Hepatocyte (in vitro differentiated cells): Measurements from ENCODE around the gene TBX6. TPM values are rescaled to one million over a fixed set of nuclear protein-coding genes. Genes with fewer than 3 reads are reported as not detected.

ENCODE experiments used
- DNase-seq: peaks from one replicate; pipeline ENCODE4 v3.0.0-alpha.2; 2016; ENCODE audit warnings: low spot score
- H2AFZ ChIP-seq: fragments of 200-600 bp; sonication (generic); 2 replicates; pipeline ENCODE4 v1.6.0; 2016; ENCODE audit warnings: antibody characterized with exemption, mild to moderate bottlenecking
- H3K27ac ChIP-seq: fragments of 200-600 bp; sonication (generic); 2 replicates; pipeline ENCODE4 v1.5.1; 2016; ENCODE audit warnings: mild to moderate bottlenecking
- H3K27me3 ChIP-seq: fragments of 200-600 bp; sonication (generic); 2 replicates; pipeline ENCODE4 v1.6.1; 2016
- H3K36me3 ChIP-seq: fragments of 200-600 bp; sonication (generic); replicated peaks from 2 replicates; pipeline ENCODE4 v1.5.1; 2016; ENCODE audit warnings: low read depth; ENCODE audit not compliant: insufficient read depth
- H3K4me1 ChIP-seq: fragments of 200-600 bp; sonication (generic); 2 replicates; pipeline ENCODE4 v1.5.1; 2016; ENCODE audit warnings: mild to moderate bottlenecking, moderate library complexity; ENCODE audit not compliant: insufficient read depth
- H3K4me2 ChIP-seq: fragments of 200-600 bp; sonication (generic); 2 replicates; pipeline ENCODE4 v1.6.0; 2016
- H3K4me3 ChIP-seq: fragments of 200-600 bp; sonication (generic); 2 replicates; pipeline ENCODE4 v1.5.1; 2016; ENCODE audit warnings: mild to moderate bottlenecking
- H3K79me2 ChIP-seq: fragments of 200-600 bp; sonication (generic); 2 replicates; pipeline ENCODE4 v1.6.0; 2017; ENCODE audit warnings: mild to moderate bottlenecking
- H3K9me2 ChIP-seq: fragments of 200-600 bp; sonication (generic); replicated peaks from 2 replicates; pipeline ENCODE4 v1.6.0; 2017; ENCODE audit warnings: mild to moderate bottlenecking; ENCODE audit not compliant: insufficient read depth
- H3K9me3 ChIP-seq: fragments of 200-600 bp; sonication (generic); 2 replicates; pipeline ENCODE4 v1.5.1; 2016; ENCODE audit warnings: low read depth, mild to moderate bottlenecking
- H4K20me1 ChIP-seq: fragments of 200-600 bp; sonication (generic); 2 replicates; pipeline ENCODE4 v1.6.0; 2016; ENCODE audit warnings: mild to moderate bottlenecking; ENCODE audit not compliant: insufficient read depth, poor library complexity, severe bottlenecking
- EZH2 ChIP-seq: fragments of 200-600 bp; sonication (generic); IDR thresholded peaks from 2 replicates; pipeline ENCODE4 v1.6.1; 2016; ENCODE audit warnings: antibody characterized with exemption, mild to moderate bottlenecking, borderline replicate concordance
- EZH2phosphoT487 ChIP-seq: fragments of 200-600 bp; sonication (generic); IDR thresholded peaks from one replicate; pipeline ENCODE4 v1.6.1; 2018; ENCODE audit warnings: antibody characterized with exemption, mild to moderate bottlenecking, low read depth, moderate library complexity; ENCODE audit not compliant: unreplicated experiment, severe bottlenecking
- WGBS: methylation state at CpG from one replicate; pipeline ENCODE4 v1.1.6; 2016; ENCODE audit warnings: low lambda C conversion rate; ENCODE audit errors: missing lambda C conversion rate; 5-methylcytosine and 5-hydroxymethylcytosine counted together
- polyA plus RNA-seq: library from polyadenylated mRNA; unstranded; fragments of >200 nt; fragmentation: Nextera tagmentation; extraction: Ambion mirVana; gene quantifications from 2 replicates; pipeline ENCODE4 v1.2.1, GENCODE V29; 2016
- total RNA-seq: library from RNA; depleted of rRNA; stranded (reverse); fragments of >200 nt; gene quantifications from 2 replicates; pipeline ENCODE4 v1.2.3, GENCODE V29; 2014
- TF ChIP-seq, protein P1 (sequence below): fragments of 200-600 bp; sonication (generic); IDR thresholded peaks from 2 replicates; pipeline ENCODE4 v1.5.1; 2016; ENCODE audit warnings: antibody characterized with exemption, mild to moderate bottlenecking; ENCODE audit not compliant: poor library complexity

Gene TBX6
- total and polyA plus RNA-seq, 2 experiments from 2014 or later, result 0.10 to 0.60 TPM

DNA sequence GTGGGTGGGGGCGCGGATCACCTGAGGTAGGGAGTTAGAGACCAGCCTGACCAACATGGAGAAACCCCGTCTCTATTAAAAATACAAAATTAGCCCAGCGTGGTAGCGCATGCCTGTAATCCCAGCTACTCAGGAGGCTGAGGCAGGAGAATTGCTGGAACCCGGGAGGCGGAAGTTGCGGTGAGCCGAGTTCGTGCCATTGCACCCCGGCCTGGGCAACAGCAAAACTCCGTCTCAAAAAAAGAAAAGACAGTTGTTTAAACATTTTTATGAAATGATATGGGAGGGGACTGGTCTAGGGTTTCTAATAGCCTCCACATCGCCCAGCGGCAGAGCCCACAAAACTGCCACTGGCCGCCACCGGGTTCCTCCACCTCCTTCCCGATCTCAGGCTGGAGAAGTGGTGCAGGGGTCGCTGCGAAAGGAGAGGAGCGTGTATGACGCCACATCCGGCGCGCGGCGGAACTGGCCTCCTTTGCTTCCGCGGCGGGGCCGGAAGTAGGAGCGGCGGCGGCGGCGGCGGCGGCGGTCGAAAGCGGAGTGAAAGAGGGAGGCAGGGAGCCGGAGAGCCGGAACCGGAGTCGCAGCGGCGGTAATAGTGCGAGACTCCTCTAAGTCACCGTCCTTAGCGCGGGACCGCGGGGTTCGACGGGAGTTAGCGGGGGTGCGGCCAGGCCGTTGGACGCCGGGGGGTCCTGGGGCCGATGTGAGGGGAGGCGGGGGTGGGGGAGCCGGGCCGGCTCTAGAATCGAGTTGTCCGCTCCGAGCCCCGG, 16.0 kb downstream of the TBX6 start, which contains the start of gene PPP4C:
Gene PPP4C, plus strand, starts transcription at position 492 of the 773 bp plus-strand sequence. CDS start 384 bp downstream, outside the sequence.
- Histone ChIP-seq H3K27ac (peak within 1 kb of the TSS; percentile 99), H3K36me3 (no peaks in the 10 kb centered on the region), H3K4me1 (peaks cover 21% of the 10 kb centered on the region), H3K27me3 (no peaks in the 10 kb centered on the region), H3K9me3 (no peaks in the 10 kb centered on the region), H3K4me2 (peak within 1 kb of the TSS; percentile 92), H2AFZ (peak within 1 kb of the TSS; percentile 77), H3K79me2 (peaks cover 45% of the 10 kb centered on the region), H3K9me2 (no peaks in the 10 kb centered on the region), H4K20me1 (peaks cover 21% of the 10 kb centered on the region), H3K4me3 (peak within 1 kb of the TSS; percentile 82)
- 7% methylated on average over 29 of the region's 67 CpGs for WGBS
- peak; percentile 95 for DNase-seq
- TF ChIP-seq, protein P1, sequence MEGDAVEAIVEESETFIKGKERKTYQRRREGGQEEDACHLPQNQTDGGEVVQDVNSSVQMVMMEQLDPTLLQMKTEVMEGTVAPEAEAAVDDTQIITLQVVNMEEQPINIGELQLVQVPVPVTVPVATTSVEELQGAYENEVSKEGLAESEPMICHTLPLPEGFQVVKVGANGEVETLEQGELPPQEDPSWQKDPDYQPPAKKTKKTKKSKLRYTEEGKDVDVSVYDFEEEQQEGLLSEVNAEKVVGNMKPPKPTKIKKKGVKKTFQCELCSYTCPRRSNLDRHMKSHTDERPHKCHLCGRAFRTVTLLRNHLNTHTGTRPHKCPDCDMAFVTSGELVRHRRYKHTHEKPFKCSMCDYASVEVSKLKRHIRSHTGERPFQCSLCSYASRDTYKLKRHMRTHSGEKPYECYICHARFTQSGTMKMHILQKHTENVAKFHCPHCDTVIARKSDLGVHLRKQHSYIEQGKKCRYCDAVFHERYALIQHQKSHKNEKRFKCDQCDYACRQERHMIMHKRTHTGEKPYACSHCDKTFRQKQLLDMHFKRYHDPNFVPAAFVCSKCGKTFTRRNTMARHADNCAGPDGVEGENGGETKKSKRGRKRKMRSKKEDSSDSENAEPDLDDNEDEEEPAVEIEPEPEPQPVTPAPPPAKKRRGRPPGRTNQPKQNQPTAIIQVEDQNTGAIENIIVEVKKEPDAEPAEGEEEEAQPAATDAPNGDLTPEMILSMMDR, result peak; percentile 11
- TF ChIP-seq EZH2, result no peak

DNA sequence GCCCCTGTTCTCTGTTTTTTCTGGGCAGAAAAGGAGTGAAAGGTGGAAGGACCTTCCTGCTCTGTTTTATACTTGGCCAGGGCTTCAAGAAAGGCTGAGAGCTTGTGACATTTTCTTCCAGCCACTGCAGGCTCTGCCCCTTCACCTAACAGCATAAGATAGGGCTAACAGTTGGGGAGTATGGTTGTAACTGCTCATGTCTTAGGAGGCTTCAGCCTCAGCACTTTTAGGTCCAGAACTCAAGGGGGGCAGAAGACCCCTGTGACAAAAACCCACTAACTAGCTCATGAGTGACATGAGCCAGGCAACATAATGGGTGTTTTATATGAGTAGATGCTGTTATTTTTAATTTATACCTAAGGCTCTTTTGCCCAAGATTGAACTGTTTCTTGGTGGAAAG, 21.2 kb downstream of the TBX6 start:
- Histone ChIP-seq H4K20me1 (peaks cover 15% of the 10 kb centered on the region), H2AFZ (no peak overlapping the region), H3K27ac (no peak overlapping the region), H3K79me2 (peaks cover 41% of the 10 kb centered on the region), H3K36me3 (no peaks in the 10 kb centered on the region), H3K9me3 (no peaks in the 10 kb centered on the region), H3K27me3 (no peaks in the 10 kb centered on the region), H3K4me3 (no peak overlapping the region), H3K4me1 (peaks cover 16% of the 10 kb centered on the region), H3K9me2 (no peaks in the 10 kb centered on the region), H3K4me2 (no peak overlapping the region)
- no peak for DNase-seq
- TF ChIP-seq, protein P1, result no peak

DNA sequence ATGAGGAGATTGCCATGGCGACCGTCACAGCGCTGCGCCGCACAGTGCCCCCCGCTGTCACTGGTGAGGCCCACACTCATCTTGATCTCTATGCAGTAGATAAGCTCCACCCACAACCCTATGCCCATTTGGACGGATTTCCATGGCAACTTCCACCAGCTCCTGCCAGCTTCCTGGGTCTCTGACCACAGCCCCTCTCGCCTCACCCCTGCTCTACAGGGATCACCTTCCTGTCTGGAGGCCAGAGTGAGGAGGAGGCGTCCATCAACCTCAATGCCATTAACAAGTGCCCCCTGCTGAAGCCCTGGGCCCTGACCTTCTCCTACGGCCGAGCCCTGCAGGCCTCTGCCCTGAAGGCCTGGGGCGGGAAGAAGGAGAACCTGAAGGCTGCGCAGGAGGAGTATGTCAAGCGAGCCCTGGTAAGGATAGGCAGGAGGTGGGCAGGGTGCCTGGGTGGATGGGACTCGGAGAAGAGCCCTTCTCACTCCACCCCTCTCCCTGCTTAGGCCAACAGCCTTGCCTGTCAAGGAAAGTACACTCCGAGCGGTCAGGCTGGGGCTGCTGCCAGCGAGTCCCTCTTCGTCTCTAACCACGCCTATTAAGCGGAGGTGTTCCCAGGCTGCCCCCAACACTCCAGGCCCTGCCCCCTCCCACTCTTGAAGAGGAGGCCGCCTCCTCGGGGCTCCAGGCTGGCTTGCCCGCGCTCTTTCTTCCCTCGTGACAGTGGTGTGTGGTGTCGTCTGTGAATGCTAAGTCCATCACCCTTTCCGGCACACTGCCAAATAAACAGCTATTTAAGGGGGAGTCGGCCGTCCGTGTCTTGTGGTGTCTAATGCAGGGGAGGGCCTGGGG, 21.9 kb downstream of the TBX6 start:
- H3K36me3 ChIP-seq, result no peaks in the 10 kb centered on the region
- peaks cover 41% of the 10 kb centered on the region for H3K79me2 ChIP-seq

DNA sequence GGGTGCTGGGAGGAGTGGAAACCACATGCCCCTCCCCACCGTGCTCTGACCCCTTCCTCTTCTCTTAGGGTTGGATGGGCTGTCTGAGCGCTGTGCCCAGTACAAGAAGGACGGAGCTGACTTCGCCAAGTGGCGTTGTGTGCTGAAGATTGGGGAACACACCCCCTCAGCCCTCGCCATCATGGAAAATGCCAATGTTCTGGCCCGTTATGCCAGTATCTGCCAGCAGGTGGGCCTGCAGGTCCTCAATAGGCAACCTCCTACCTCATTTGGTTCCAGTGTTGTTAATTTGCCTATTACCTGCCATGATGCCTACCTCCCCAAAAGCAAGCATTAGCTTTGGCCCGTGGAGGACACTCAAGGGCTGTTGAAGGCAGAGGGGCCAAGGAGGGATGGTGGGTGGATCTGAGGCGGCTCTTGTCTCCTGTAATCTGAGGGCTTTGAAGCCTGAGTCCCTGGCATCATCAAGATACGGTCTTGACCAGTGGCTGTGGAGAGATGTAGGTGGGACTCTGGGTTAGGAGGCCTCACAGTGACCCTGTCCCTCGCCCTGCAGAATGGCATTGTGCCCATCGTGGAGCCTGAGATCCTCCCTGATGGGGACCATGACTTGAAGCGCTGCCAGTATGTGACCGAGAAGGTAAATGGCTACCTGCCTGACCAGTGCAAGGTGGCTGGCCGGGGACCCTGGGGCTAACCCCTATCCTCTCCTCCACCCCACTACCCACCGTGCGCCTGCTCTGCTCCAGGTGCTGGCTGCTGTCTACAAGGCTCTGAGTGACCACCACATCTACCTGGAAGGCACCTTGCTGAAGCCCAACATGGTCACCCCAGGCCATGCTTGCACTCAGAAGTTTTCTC, 22.7 kb downstream of the TBX6 start:
- WGBS, result 93% methylated on average over 17 of the region's 17 CpGs
- no peaks in the 10 kb centered on the region for H3K27me3 ChIP-seq
- H3K4me1 ChIP-seq, result peaks cover 11% of the 10 kb centered on the region
- TF ChIP-seq, protein P1, result peak; percentile 37
- no peak for TF ChIP-seq EZH2phosphoT487
- H4K20me1 ChIP-seq, result peaks cover 15% of the 10 kb centered on the region
- no peaks in the 10 kb centered on the region for H3K36me3 ChIP-seq
- H3K4me3 ChIP-seq, result no peak overlapping the region
- no peak overlapping the region for H3K4me2 ChIP-seq
- no peaks in the 10 kb centered on the region for H3K9me3 ChIP-seq
- peaks cover 41% of the 10 kb centered on the region for H3K79me2 ChIP-seq
- H2AFZ ChIP-seq, result no peak overlapping the region
- H3K27ac ChIP-seq, result no peak overlapping the region
- no peaks in the 10 kb centered on the region for H3K9me2 ChIP-seq
- no peak for DNase-seq

More for the DNA sequence above, 21.9 kb downstream of the TBX6 start:
- H3K9me3 ChIP-seq, result no peaks in the 10 kb centered on the region
- TF ChIP-seq EZH2phosphoT487, result no peak
- H3K27ac ChIP-seq, result no peak overlapping the region
- WGBS, result 95% methylated on average over 31 of the region's 31 CpGs
- no peak for DNase-seq
- no peaks in the 10 kb centered on the region for H3K27me3 ChIP-seq
- no peak overlapping the region for H3K4me2 ChIP-seq
- no peak overlapping the region for H2AFZ ChIP-seq
- peaks cover 15% of the 10 kb centered on the region for H4K20me1 ChIP-seq
- no peaks in the 10 kb centered on the region for H3K9me2 ChIP-seq
- H3K4me3 ChIP-seq, result no peak overlapping the region
- H3K4me1 ChIP-seq, result peaks cover 11% of the 10 kb centered on the region
